Measurements from ENCODE around the gene WNT11.

WNT11 gene

DNA sequence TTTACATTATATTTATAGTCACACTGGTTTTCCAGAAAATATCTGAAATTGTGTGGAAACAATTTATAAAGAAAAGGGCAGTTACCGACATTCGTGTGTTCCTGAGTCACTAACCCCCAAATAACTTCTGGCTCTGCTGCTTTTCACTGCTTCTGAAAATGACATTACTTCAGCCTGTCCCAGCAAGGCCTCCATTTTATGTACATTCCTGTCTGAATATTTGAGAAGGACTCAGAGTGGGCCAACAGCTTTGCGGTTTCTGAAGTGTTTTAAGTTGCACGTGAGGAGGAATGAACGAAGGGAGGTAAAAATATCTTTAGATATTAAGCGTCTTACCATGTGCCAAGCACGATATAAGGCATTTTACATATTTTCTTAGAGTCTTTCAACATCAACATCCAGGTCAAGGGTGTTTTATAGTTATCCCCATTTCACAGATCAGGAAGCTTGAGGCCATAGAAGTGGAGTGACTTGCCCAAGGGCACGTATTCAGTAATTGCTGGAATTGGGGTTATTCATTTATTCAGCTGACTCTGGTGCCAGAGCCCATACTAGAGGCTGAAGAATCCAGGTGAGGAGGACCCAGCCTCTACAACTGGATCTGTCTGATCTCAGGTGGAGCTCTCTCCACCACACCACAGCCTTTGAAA is 30.8 kb upstream of the WNT11 start:
- Histone ChIP-seq H3K4me3 (ENCODE audit: low read length) (no peak overlapping the region), H3K27me3 (replicated peaks; ENCODE audit: control insufficient read depth, insufficient read depth, low read length) (peaks cover 5% of the 10 kb centered on the region), H3K9ac (ENCODE audit: low read length) (no peak overlapping the region), H3K9me3 (ENCODE audit: control insufficient read depth, low read length) (no peaks in the 10 kb centered on the region), H3K36me3 (ENCODE audit: control insufficient read depth, insufficient read depth, low read length, severe bottlenecking) (no peaks in the 10 kb centered on the region), H3K4me1 (ENCODE audit: control insufficient read depth, insufficient read depth, low read length) (peaks cover 19% of the 10 kb centered on the region)
- peak; percentile 23 for DNase-seq (ENCODE audit: low read depth)

DNA sequence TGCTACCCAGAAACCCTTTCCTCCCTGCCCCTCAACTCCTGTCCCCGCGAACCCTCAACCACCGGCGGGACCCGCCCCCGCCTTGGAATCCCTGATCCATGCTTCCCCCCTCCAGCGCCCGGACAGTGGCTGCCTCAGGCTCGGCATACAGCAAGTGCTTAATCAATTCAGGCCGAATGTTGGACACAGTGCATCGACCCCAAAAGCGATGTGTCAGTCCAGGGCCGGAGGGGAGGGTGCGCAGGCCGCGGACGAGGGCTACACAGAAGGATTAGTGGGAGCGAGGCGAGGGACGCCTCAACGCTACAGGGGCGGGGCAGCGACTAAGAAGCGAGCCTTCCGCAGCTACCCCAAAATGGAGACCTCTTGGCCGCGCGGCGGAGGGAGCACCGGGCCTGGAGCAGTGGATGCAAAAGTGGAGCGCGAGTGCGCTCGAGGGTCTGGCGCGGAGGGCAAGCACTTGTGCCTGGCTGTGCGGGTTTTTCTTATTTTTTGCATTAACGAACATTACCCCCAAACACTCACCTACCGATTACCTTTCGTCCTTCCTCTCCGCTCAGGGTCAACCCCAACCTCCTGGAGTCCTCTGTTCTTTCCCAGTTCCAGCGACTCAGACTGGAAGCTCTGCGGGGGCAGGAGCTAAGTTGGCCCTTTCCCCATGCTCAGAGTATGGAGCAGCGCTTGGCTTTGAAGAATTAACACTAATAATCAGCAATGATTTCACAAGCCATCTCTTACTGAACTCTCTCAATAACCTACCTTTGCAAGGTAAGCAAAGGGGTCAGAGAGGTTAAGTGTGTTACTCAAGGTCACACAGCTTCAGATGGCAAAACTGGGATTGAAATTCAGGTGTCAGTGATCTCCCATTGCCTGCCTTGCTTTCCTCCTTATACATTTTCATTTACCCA is 30.0 kb upstream of the WNT11 start:
- peak overlapping the region; percentile 88 for H3K4me3 ChIP-seq (ENCODE audit: low read length)
- H3K27me3 ChIP-seq (replicated peaks; ENCODE audit: control insufficient read depth, insufficient read depth, low read length), result peaks cover under 1% of the 10 kb centered on the region
- H3K9me3 ChIP-seq (ENCODE audit: control insufficient read depth, low read length), result no peaks in the 10 kb centered on the region
- H3K4me1 ChIP-seq (ENCODE audit: control insufficient read depth, insufficient read depth, low read length), result peaks cover 19% of the 10 kb centered on the region
- H3K9ac ChIP-seq (ENCODE audit: low read length), result peak overlapping the region; percentile 81
- H3K36me3 ChIP-seq (ENCODE audit: control insufficient read depth, insufficient read depth, low read length, severe bottlenecking), result no peaks in the 10 kb centered on the region
- peak; percentile 81 for DNase-seq (ENCODE audit: low read depth)

GRCh38 chr11:76235233-76236091 is 29.2 kb upstream of the WNT11 start:
- Histone ChIP-seq H3K9ac (ENCODE audit: low read length) (peak overlapping the region; percentile 84), H3K4me3 (ENCODE audit: low read length) (peak overlapping the region; percentile 88), H3K9me3 (ENCODE audit: control insufficient read depth, low read length) (no peaks in the 10 kb centered on the region), H3K4me1 (ENCODE audit: control insufficient read depth, insufficient read depth, low read length) (peaks cover 19% of the 10 kb centered on the region), H3K36me3 (ENCODE audit: control insufficient read depth, insufficient read depth, low read length, severe bottlenecking) (no peaks in the 10 kb centered on the region), H3K27me3 (replicated peaks; ENCODE audit: control insufficient read depth, insufficient read depth, low read length) (no peaks in the 10 kb centered on the region)
- peak; percentile 98 for DNase-seq (ENCODE audit: low read depth)

- no peaks in the 10 kb centered on the region for H3K9me3 ChIP-seq (ENCODE audit: control insufficient read depth, low read length)
- no peak for DNase-seq (ENCODE audit: low read depth)
- H3K4me3 ChIP-seq (ENCODE audit: low read length), result peak overlapping the region; percentile 88
- H3K36me3 ChIP-seq (ENCODE audit: control insufficient read depth, insufficient read depth, low read length, severe bottlenecking), result no peaks in the 10 kb centered on the region
- H3K4me1 ChIP-seq (ENCODE audit: control insufficient read depth, insufficient read depth, low read length), result peaks cover 22% of the 10 kb centered on the region
- peak overlapping the region; percentile 84 for H3K9ac ChIP-seq (ENCODE audit: low read length)
- H3K27me3 ChIP-seq (replicated peaks; ENCODE audit: control insufficient read depth, insufficient read depth, low read length), result no peaks in the 10 kb centered on the region
Observed at GRCh38 chr11:76234416-76235232, 28.3 kb upstream of the WNT11 start.

DNA sequence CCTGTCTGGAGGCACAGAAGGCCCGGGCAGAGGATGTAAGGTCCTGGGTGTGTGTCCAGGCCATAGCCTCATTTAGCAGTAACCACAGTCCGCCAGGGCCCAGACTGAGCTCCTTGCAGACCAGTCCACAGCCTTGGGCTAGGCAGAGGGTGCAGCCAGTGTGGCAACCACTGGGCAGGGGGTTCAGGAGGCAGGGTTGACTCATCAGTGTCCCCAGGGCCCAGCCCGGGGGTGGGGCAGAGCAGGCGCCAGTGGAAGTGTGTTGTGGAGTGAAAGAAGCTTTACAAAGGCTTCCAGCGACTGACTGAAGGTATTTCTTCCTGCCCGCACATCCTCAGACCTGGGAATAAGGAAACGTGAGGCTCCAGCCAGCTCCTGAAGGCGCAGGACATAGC is 27.7 kb upstream of the WNT11 start:
- H3K36me3 ChIP-seq (ENCODE audit: control insufficient read depth, insufficient read depth, low read length, severe bottlenecking), result no peaks in the 10 kb centered on the region
- H3K4me3 ChIP-seq (ENCODE audit: low read length), result peak overlapping the region; percentile 88

DNA sequence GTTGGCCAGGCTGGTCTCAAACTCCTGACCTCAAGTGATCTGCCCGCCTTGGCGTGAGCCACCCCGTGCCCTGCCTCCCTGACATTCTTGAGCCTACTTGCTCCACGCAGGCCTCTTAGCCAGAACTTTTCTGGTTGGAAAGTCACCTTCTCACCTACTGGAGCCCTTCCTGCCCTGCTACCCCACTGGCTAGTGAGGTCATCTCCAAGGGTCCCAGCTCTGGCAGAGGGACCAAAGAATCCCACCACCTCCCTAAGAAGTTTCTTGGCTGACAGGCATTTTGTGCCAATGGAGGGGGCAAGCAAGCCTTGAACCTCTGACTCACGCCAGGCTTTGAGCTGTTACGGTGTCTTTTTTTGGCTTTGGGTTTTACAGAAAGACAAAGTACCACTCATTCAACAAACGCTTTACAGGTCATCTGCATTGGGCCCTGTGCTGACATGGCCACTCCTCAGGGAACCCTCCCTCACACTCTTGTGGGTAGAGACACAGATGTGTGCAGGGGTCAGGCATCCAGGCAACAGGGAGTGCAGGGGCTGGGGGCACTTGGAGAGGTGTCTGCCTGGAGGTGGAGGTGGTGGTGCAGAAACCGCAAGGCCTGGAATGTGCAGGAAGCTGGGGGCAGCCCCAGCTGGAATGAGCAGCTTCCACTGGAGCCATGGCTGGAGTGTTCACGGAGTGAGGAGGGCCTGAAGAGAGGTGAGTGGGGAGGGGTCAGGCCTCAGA is 27.1 kb upstream of the WNT11 start:
- H3K36me3 ChIP-seq (ENCODE audit: control insufficient read depth, insufficient read depth, low read length, severe bottlenecking), result no peaks in the 10 kb centered on the region
- peaks cover 28% of the 10 kb centered on the region for H3K4me1 ChIP-seq (ENCODE audit: control insufficient read depth, insufficient read depth, low read length)
- H3K4me3 ChIP-seq (ENCODE audit: low read length), result no peak overlapping the region
- no peaks in the 10 kb centered on the region for H3K27me3 ChIP-seq (replicated peaks; ENCODE audit: control insufficient read depth, insufficient read depth, low read length)
- peak overlapping the region; percentile 84 for H3K9ac ChIP-seq (ENCODE audit: low read length)
- no peaks in the 10 kb centered on the region for H3K9me3 ChIP-seq (ENCODE audit: control insufficient read depth, low read length)
- no peak for DNase-seq (ENCODE audit: low read depth)

More for the DNA sequence above, 27.7 kb upstream of the WNT11 start:
- peak overlapping the region; percentile 84 for H3K9ac ChIP-seq (ENCODE audit: low read length)
- peak; percentile 15 for DNase-seq (ENCODE audit: low read depth)
- H3K9me3 ChIP-seq (ENCODE audit: control insufficient read depth, low read length), result no peaks in the 10 kb centered on the region
- no peaks in the 10 kb centered on the region for H3K27me3 ChIP-seq (replicated peaks; ENCODE audit: control insufficient read depth, insufficient read depth, low read length)
- H3K4me1 ChIP-seq (ENCODE audit: control insufficient read depth, insufficient read depth, low read length), result peaks cover 28% of the 10 kb centered on the region

DNA sequence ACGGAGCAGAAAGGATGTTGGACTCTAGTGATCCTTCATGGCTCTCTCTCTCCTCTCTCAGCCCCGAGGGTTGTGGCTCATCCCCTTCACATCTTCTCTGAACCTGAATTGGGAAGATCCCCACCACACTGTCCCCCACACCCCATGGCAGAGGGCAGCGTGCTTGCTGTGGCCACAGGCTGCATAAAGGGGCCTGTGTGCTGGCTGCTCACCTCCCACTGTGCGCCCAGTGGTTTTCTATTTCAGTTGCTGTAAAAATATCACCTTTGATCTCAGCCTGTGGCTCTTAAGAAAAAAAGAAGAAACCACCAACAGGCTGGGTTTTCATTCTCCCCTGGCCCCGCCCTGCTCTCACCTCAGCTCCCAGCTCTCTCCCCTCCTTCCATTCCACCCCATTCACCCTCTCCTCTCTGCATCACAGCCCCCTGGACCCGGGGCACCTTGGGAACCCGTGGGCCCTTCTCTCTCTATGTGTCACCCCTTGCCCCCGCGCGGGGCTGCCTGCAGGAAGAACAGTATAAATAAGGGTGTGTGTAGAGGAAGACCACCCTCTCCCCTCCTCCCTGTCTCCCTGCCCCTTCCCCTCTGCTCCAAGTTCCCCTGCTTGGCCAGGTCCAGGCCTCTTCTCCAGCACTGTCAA is 25.8 kb upstream of the WNT11 start:
- no peaks in the 10 kb centered on the region for H3K9me3 ChIP-seq (ENCODE audit: control insufficient read depth, low read length)

DNA sequence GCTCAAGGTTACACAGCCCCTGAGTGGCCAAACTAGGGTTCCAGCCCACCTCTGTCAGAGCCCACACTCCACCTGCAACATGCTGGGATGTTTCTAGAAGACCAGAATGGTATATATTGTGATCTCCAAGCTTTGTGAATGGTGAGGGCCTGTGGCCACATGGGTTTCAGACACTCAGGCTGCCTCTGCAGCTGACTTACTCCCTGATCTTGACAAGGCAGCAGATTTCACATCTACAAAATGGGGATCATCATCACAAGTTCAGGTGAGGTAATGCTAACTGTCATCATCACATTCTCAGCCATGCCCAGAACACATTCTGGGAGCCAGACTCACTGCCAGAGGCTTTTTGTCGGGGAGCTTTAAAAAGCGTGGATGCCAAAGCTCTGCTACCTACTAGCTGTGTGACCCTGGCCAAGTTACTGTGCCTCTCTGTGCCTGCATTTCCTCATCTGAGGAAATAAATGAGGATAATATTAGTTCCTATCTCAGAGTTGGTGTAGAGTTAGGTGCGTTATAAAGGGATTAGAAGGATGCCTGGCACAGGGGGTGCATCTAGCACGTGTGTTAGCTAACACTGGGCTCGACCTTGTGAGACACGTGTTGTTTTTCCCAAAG is 24.9 kb upstream of the WNT11 start:
- DNase-seq (ENCODE audit: low read depth), result no peak
- Histone ChIP-seq H3K36me3 (ENCODE audit: control insufficient read depth, insufficient read depth, low read length, severe bottlenecking) (no peaks in the 10 kb centered on the region), H3K4me3 (ENCODE audit: low read length) (no peak overlapping the region), H3K27me3 (replicated peaks; ENCODE audit: control insufficient read depth, insufficient read depth, low read length) (no peaks in the 10 kb centered on the region), H3K9ac (ENCODE audit: low read length) (no peak overlapping the region), H3K4me1 (ENCODE audit: control insufficient read depth, insufficient read depth, low read length) (peaks cover 24% of the 10 kb centered on the region), H3K9me3 (ENCODE audit: control insufficient read depth, low read length) (no peaks in the 10 kb centered on the region)

More for the DNA sequence above, 25.8 kb upstream of the WNT11 start:
- peaks cover 28% of the 10 kb centered on the region for H3K4me1 ChIP-seq (ENCODE audit: control insufficient read depth, insufficient read depth, low read length)
- no peak overlapping the region for H3K9ac ChIP-seq (ENCODE audit: low read length)
- H3K4me3 ChIP-seq (ENCODE audit: low read length), result no peak overlapping the region
- no peaks in the 10 kb centered on the region for H3K27me3 ChIP-seq (replicated peaks; ENCODE audit: control insufficient read depth, insufficient read depth, low read length)
- H3K36me3 ChIP-seq (ENCODE audit: control insufficient read depth, insufficient read depth, low read length, severe bottlenecking), result no peaks in the 10 kb centered on the region
- DNase-seq (ENCODE audit: low read depth), result no peak

- DNase-seq (ENCODE audit: low read depth), result no peak
- peaks cover 29% of the 10 kb centered on the region for H3K4me1 ChIP-seq (ENCODE audit: control insufficient read depth, insufficient read depth, low read length)
- no peaks in the 10 kb centered on the region for H3K36me3 ChIP-seq (ENCODE audit: control insufficient read depth, insufficient read depth, low read length, severe bottlenecking)
- no peak overlapping the region for H3K4me3 ChIP-seq (ENCODE audit: low read length)
- no peaks in the 10 kb centered on the region for H3K9me3 ChIP-seq (ENCODE audit: control insufficient read depth, low read length)
- H3K27me3 ChIP-seq (replicated peaks; ENCODE audit: control insufficient read depth, insufficient read depth, low read length), result no peaks in the 10 kb centered on the region
- H3K9ac ChIP-seq (ENCODE audit: low read length), result no peak overlapping the region
Observed at GRCh38 chr11:76230392-76230791, 24.1 kb upstream of the WNT11 start.

Measured in adipocyte (in vitro differentiated cells).